Measurements from ENCODE around the gene EEF2KMT.
"Not testable (repeated sequence)": the region's sequence is repeated elsewhere in the genome, so short reads cannot be mapped to it uniquely, and the experiment has no call there.

Gene EEF2KMT

DNA sequence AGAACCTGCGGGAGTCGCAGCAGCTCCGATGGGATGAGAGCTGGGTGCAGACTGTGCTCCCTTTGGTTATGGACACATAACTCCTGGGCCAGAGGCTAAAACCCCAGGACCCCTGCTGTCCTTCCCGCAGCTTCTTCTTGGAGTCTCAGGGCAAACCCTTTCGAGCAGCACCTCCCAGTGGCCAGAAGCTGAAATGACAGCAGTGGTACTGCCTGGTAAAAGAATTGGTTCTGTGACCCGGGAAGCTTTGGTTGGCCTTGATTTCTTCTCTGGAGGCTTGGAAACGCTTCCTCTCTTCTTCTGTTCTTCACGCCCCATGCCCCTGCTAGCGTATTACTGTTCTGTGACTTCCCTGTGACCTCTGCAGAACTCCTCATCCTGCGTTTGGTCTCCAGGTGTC, 12.8 kb downstream of the EEF2KMT start:
- peak; percentile 52 for TF ChIP-seq CTCF (IDR thresholded peaks at IDR 0.05; ENCODE audit: low read length)
- H3K9me3 ChIP-seq (ENCODE audit: low read length); H2AFZ ChIP-seq (ENCODE audit: low read length); H3K9ac ChIP-seq (ENCODE audit: low read length); H3K4me3 ChIP-seq (ENCODE audit: low read depth, low read length, poor library complexity, severe bottlenecking); H3K27ac ChIP-seq (ENCODE audit: low read depth, low read length, poor library complexity, severe bottlenecking); H4K20me1 ChIP-seq (ENCODE audit: insufficient read depth, low read length); H3K27me3 ChIP-seq (ENCODE audit: insufficient read depth, low read length); H3K9me2 ChIP-seq (ENCODE audit: low read depth, low read length); H3K4me2 ChIP-seq (ENCODE audit: low read length); H3F3A ChIP-seq (ENCODE audit: insufficient read depth, low read length); H3K4me1 ChIP-seq (ENCODE audit: insufficient read depth, low read length, severe bottlenecking); H3K79me2 ChIP-seq (ENCODE audit: insufficient read depth, low read length): not testable (repeated sequence)
- peaks cover 15% of the 10 kb centered on the region for H3K36me3 ChIP-seq (ENCODE audit: insufficient read depth, low read length)

- H4K20me1 ChIP-seq (ENCODE audit: insufficient read depth, low read length); H3K27me3 ChIP-seq (ENCODE audit: insufficient read depth, low read length); H2AFZ ChIP-seq (ENCODE audit: low read length); H3K9me3 ChIP-seq (ENCODE audit: low read length); H3K4me3 ChIP-seq (ENCODE audit: low read depth, low read length, poor library complexity, severe bottlenecking); H3F3A ChIP-seq (ENCODE audit: insufficient read depth, low read length); H3K27ac ChIP-seq (ENCODE audit: low read depth, low read length, poor library complexity, severe bottlenecking); H3K4me2 ChIP-seq (ENCODE audit: low read length); H3K9me2 ChIP-seq (ENCODE audit: low read depth, low read length); H3K79me2 ChIP-seq (ENCODE audit: insufficient read depth, low read length); H3K4me1 ChIP-seq (ENCODE audit: insufficient read depth, low read length, severe bottlenecking); H3K9ac ChIP-seq (ENCODE audit: low read length): not testable (repeated sequence)
- peaks cover 15% of the 10 kb centered on the region for H3K36me3 ChIP-seq (ENCODE audit: insufficient read depth, low read length)
These were observed 13.4 kb downstream of the EEF2KMT start for GRCh38 chr16:5084099-5084731.

- H3F3A ChIP-seq (ENCODE audit: insufficient read depth, low read length); H3K27ac ChIP-seq (ENCODE audit: low read depth, low read length, poor library complexity, severe bottlenecking); H4K20me1 ChIP-seq (ENCODE audit: insufficient read depth, low read length); H3K4me1 ChIP-seq (ENCODE audit: insufficient read depth, low read length, severe bottlenecking); H3K9ac ChIP-seq (ENCODE audit: low read length); H3K4me3 ChIP-seq (ENCODE audit: low read depth, low read length, poor library complexity, severe bottlenecking); H3K79me2 ChIP-seq (ENCODE audit: insufficient read depth, low read length); H3K4me2 ChIP-seq (ENCODE audit: low read length); H3K9me2 ChIP-seq (ENCODE audit: low read depth, low read length); H2AFZ ChIP-seq (ENCODE audit: low read length); H3K9me3 ChIP-seq (ENCODE audit: low read length); H3K27me3 ChIP-seq (ENCODE audit: insufficient read depth, low read length): not testable (repeated sequence)
- H3K36me3 ChIP-seq (ENCODE audit: insufficient read depth, low read length), result peaks cover 15% of the 10 kb centered on the region
These were observed 13.9 kb downstream of the EEF2KMT start for GRCh38 chr16:5083646-5084045.

DNA sequence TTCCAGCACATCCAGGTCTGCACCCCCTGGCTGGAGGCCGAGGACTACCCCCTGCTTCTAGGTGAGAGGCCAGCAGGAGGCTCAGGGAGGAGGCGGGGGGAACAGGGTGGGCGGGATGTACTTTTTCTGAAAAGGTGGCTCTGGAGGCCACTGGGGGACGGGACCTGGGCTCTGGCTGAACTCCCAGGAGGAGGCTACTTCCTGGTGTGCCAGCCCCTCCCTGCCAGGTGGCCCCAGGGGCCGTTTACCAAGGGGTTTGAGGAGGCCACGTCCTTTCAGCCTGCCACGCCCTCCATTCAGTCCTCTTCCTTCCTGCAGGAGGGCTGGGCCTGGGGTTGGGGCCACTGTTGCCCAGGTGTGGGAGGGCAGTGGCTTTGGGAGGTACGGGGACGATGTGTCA, 16.6 kb downstream of the EEF2KMT start:
- H3K27me3 ChIP-seq (ENCODE audit: insufficient read depth, low read length); H3K79me2 ChIP-seq (ENCODE audit: insufficient read depth, low read length); H2AFZ ChIP-seq (ENCODE audit: low read length); H3K9me2 ChIP-seq (ENCODE audit: low read depth, low read length); H3K4me2 ChIP-seq (ENCODE audit: low read length); H3K27ac ChIP-seq (ENCODE audit: low read depth, low read length, poor library complexity, severe bottlenecking); H3F3A ChIP-seq (ENCODE audit: insufficient read depth, low read length); H3K4me1 ChIP-seq (ENCODE audit: insufficient read depth, low read length, severe bottlenecking); H3K4me3 ChIP-seq (ENCODE audit: low read depth, low read length, poor library complexity, severe bottlenecking); H4K20me1 ChIP-seq (ENCODE audit: insufficient read depth, low read length); H3K9ac ChIP-seq (ENCODE audit: low read length); H3K9me3 ChIP-seq (ENCODE audit: low read length): not testable (repeated sequence)
- peaks cover 22% of the 10 kb centered on the region for H3K36me3 ChIP-seq (ENCODE audit: insufficient read depth, low read length)

DNA sequence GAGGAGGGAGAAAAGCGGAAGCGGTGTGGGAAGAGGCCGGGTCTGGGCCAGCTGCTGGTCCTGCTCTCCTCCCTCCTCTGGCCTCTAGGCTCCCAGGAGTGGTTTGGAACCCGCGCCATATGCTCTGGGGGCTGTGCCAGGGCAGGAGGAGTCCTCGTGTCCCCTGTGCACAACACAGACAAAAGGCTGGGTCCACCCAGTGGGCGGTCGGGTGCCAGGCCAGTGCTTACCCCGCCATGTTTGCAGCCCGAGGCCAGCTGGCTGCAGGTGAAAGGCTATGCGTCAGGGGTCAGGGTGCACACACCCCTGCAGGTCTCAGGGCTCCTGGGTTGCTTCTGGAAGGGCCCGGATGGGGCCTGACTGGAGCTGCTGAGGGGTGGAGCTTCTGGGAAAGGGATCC, 17.1 kb downstream of the EEF2KMT start:
- H3K9ac ChIP-seq (ENCODE audit: low read length), result not testable (repeated sequence)

More for the DNA sequence above, 17.1 kb downstream of the EEF2KMT start:
- not testable (repeated sequence) for H4K20me1 ChIP-seq (ENCODE audit: insufficient read depth, low read length); H3K9me2 ChIP-seq (ENCODE audit: low read depth, low read length); H3K9me3 ChIP-seq (ENCODE audit: low read length); H3K79me2 ChIP-seq (ENCODE audit: insufficient read depth, low read length); H3K4me3 ChIP-seq (ENCODE audit: low read depth, low read length, poor library complexity, severe bottlenecking); H3K27ac ChIP-seq (ENCODE audit: low read depth, low read length, poor library complexity, severe bottlenecking); H3K4me2 ChIP-seq (ENCODE audit: low read length); H3K27me3 ChIP-seq (ENCODE audit: insufficient read depth, low read length); H3K4me1 ChIP-seq (ENCODE audit: insufficient read depth, low read length, severe bottlenecking); H2AFZ ChIP-seq (ENCODE audit: low read length); H3F3A ChIP-seq (ENCODE audit: insufficient read depth, low read length)
- peaks cover 24% of the 10 kb centered on the region for H3K36me3 ChIP-seq (ENCODE audit: insufficient read depth, low read length)

Data from OCI-LY1 (cell line).